Sigmoid colon (tissue), 7 donors: ENCODE data around the gene FCN3. TPM values are rescaled to one million over a fixed set of nuclear protein-coding genes. Genes with fewer than 3 reads are reported as not detected.

Source experiments
- DNase-seq: peaks from one replicate; pipeline ENCODE4 v3.0.0-alpha.2; 2019
- H3K27ac ChIP-seq, 4 donors: fragments of 200-600 bp; sonication (generic); one replicate each; pipeline ENCODE4 v1.5.1; 2016 to 2019; ENCODE audit warnings: mild to moderate bottlenecking in 1 of 4
- H3K27me3 ChIP-seq, 3 donors: fragments of 200-600 bp; sonication (generic); one replicate each; pipeline ENCODE4 v1.5.1; 2019; ENCODE audit warnings: mild to moderate bottlenecking in 1 of 3
- H3K36me3 ChIP-seq, 4 donors: fragments of 200-600 bp; sonication (generic); one replicate each; pipeline ENCODE4 v1.5.1; 2016 to 2019
- H3K4me1 ChIP-seq, 4 donors: fragments of 200-600 bp; sonication (generic); one replicate each; pipeline ENCODE4 v1.5.1; 2017 to 2019
- H3K4me3 ChIP-seq, 4 donors: fragments of 200-600 bp; sonication (generic); one replicate each; pipeline ENCODE4 v1.5.1; 2017 to 2019; ENCODE audit warnings: mild to moderate bottlenecking in 2 of 4, moderate library complexity in 1 of 4
- H3K9me3 ChIP-seq, 4 donors: fragments of 200-600 bp in 3 of 4; sonication (generic) in 3 of 4; one replicate each; pipeline versions ENCODE4 v1.5.1 to v1.6.1; 2013 to 2019
- CTCF ChIP-seq, 4 experiments: fragments of 450-650 bp in 3 of 4; fragments of 200-600 bp in 1 of 4; IDR thresholded peaks; one replicate each; pipeline ENCODE4 v1.5.1; 2016 to 2019; ENCODE audit warnings: antibody characterized with exemption in 4 of 4, mild to moderate bottlenecking in 3 of 4, moderate library complexity in 2 of 4
- EP300 ChIP-seq, 4 donors: sonication (generic); formaldehyde crosslinking; IDR thresholded peaks; one replicate each; pipeline ENCODE4 v1.6.1; 2017; ENCODE audit warnings: antibody characterized with exemption in 4 of 4
- POLR2A ChIP-seq, 2 donors: fragments of 450-650 bp; IDR thresholded peaks; one replicate each; pipeline ENCODE4 v1.6.1; 2016; ENCODE audit warnings: antibody characterized with exemption in 2 of 2, mild to moderate bottlenecking in 2 of 2, moderate library complexity in 2 of 2
- POLR2AphosphoS5 ChIP-seq, 4 donors: sonication (generic); formaldehyde crosslinking; IDR thresholded peaks; one replicate each; pipeline ENCODE4 v1.6.1; 2017; ENCODE audit warnings: antibody characterized with exemption in 4 of 4
- WGBS, 2 donors: extraction: QIAGEN DNeasy Blood & Tissue Kit; methylation state at CpG; one replicate each; pipeline ENCODE4 v1.1.7; 2013; 5-methylcytosine and 5-hydroxymethylcytosine counted together
- intact Hi-C: fragments of 100-400 bp; cut with DNase I; formaldehyde crosslinking; loops from one replicate; pipeline ENCODE4 v1.15.1; 2023
- polyA plus RNA-seq, 3 donors: library from polyadenylated mRNA; stranded (reverse); fragments of 200-250 nt; gene quantifications; one replicate each; pipeline ENCODE4 v1.2.3, GENCODE V29; 2013
- total RNA-seq, 4 donors: library from RNA; depleted of rRNA; stranded (reverse); fragments of >200 nt; gene quantifications; one replicate each; pipeline ENCODE4 v1.1.0, GENCODE V29; 2016
- donor health status: healthy with polysubstance abuse.
- donor health status: Bipolar disorder and iron deficiency.
- donor health status: healthy.

FCN3 gene
- total and polyA plus RNA-seq, 7 donors = 0.49 to 4.6 (median 2.5) TPM

GRCh38 chr1:27400963-27401341 lies 26.3 kb upstream of the FCN3 start:
- peaks cover 0 to 72% (median 56%) of the 10 kb centered on the region in 4 donors for H3K4me1 ChIP-seq
- DNase-seq = no peak
- H3K27me3 ChIP-seq = no peaks in the 10 kb centered on the region
- intact Hi-C loops = loop anchor here (5.0 kb wide), 2 partner anchors 156 to 261 kb away; no protein-coding TSS in a partner anchor
- peak overlapping the region in 1 of 4 donors; percentile 80 for H3K27ac ChIP-seq
- WGBS, 2 donors = 85 to 93% methylated on average over 5 of the region's 5 CpGs
- no peaks in the 10 kb centered on the region for H3K9me3 ChIP-seq
- TF ChIP-seq POLR2AphosphoS5 (IDR thresholded peaks at IDR 0.05) (peak in 2 of 4 donors; percentile 61 to 66), POLR2A (IDR thresholded peaks at IDR 0.05) (no peak)
- peaks cover 0 to under 1% (median 0%) of the 10 kb centered on the region in 4 donors for H3K36me3 ChIP-seq
- H3K4me3 ChIP-seq = no peak overlapping the region

- peaks cover 0 to 70% (median 50%) of the 10 kb centered on the region in 4 donors for H3K4me1 ChIP-seq
- no peak overlapping the region for H3K27ac ChIP-seq
- no peaks in the 10 kb centered on the region for H3K9me3 ChIP-seq
- H3K27me3 ChIP-seq = no peaks in the 10 kb centered on the region
- H3K4me3 ChIP-seq = no peak overlapping the region
- DNase-seq = no peak
- intact Hi-C loops = loop anchor here (5.0 kb wide), 2 partner anchors 157 to 262 kb away; no protein-coding TSS in a partner anchor
- H3K36me3 ChIP-seq = no peaks in the 10 kb centered on the region
- TF ChIP-seq POLR2AphosphoS5 (IDR thresholded peaks at IDR 0.05) = peak in 2 of 4 donors; percentile 46 to 47
- no peak for TF ChIP-seq POLR2A (IDR thresholded peaks at IDR 0.05)
- WGBS, 2 donors = 47 to 69% methylated on average over 13 of the region's 13 CpGs
These were observed 25.7 kb upstream of the FCN3 start for GRCh38 chr1:27400082-27400962.

- Histone ChIP-seq H3K27me3 (no peaks in the 10 kb centered on the region), H3K36me3 (no peaks in the 10 kb centered on the region), H3K9me3 (no peaks in the 10 kb centered on the region), H3K4me1 (peaks cover 0 to 65% (median 42%) of the 10 kb centered on the region in 4 donors), H3K27ac (no peak overlapping the region), H3K4me3 (no peak overlapping the region)
- intact Hi-C loops = loop anchor here (5.0 to 10.0 kb wide), 4 partner anchors 65 to 405 kb away; partner anchors contain the start of gene TRNP1
- DNase-seq = no peak
- 41 to 63% methylated on average over 19 of the region's 19 CpGs for WGBS, 2 donors
- no peak for TF ChIP-seq EP300 (IDR thresholded peaks at IDR 0.05)
- no peak for TF ChIP-seq POLR2AphosphoS5 (IDR thresholded peaks at IDR 0.05)
- TF ChIP-seq POLR2A (IDR thresholded peaks at IDR 0.05) = no peak
- no peak for TF ChIP-seq CTCF (IDR thresholded peaks at IDR 0.05)
These were observed 24.8 kb upstream of the FCN3 start for GRCh38 chr1:27399251-27400025.

- no peak overlapping the region for H3K4me3 ChIP-seq
- H3K4me1 ChIP-seq = peaks cover 0 to 56% (median 34%) of the 10 kb centered on the region in 4 donors
- no peak for DNase-seq
- H3K9me3 ChIP-seq = no peaks in the 10 kb centered on the region
- H3K27ac ChIP-seq = no peak overlapping the region
- 54 to 81% methylated on average over 4 of the region's 4 CpGs for WGBS, 2 donors
- TF ChIP-seq POLR2A (IDR thresholded peaks at IDR 0.05) = no peak
- no peak for TF ChIP-seq CTCF (IDR thresholded peaks at IDR 0.05)
- TF ChIP-seq EP300 (IDR thresholded peaks at IDR 0.05) = no peak
- no peak for TF ChIP-seq POLR2AphosphoS5 (IDR thresholded peaks at IDR 0.05)
- no peaks in the 10 kb centered on the region for H3K36me3 ChIP-seq
- no peaks in the 10 kb centered on the region for H3K27me3 ChIP-seq
- intact Hi-C loops = loop anchor here (10.0 kb wide), 2 partner anchors 64 to 404 kb away; partner anchors contain the start of gene TRNP1
These were observed 24.0 kb upstream of the FCN3 start for GRCh38 chr1:27398405-27399149.

GRCh38 chr1:27397749-27398148 lies 23.1 kb upstream of the FCN3 start:
- TF ChIP-seq CTCF (IDR thresholded peaks at IDR 0.05) (no peak), POLR2A (IDR thresholded peaks at IDR 0.05) (no peak), POLR2AphosphoS5 (IDR thresholded peaks at IDR 0.05) (no peak), EP300 (IDR thresholded peaks at IDR 0.05) (no peak)
- no peaks in the 10 kb centered on the region for H3K36me3 ChIP-seq
- H3K9me3 ChIP-seq = no peaks in the 10 kb centered on the region
- DNase-seq = no peak
- H3K27ac ChIP-seq = no peak overlapping the region
- H3K4me3 ChIP-seq = no peak overlapping the region
- H3K27me3 ChIP-seq = no peaks in the 10 kb centered on the region
- H3K4me1 ChIP-seq = peaks cover 0 to 49% (median 29%) of the 10 kb centered on the region in 4 donors
- WGBS, 2 donors = 60 to 78% methylated on average over 7 of the region's 7 CpGs
- intact Hi-C loops = loop anchor here (10.0 kb wide), 2 partner anchors 63 to 403 kb away; partner anchors contain the start of gene TRNP1
